Measurements from ENCODE around the gene ZMAT5. TPM values are rescaled to one million over a fixed set of nuclear protein-coding genes. Genes with fewer than 3 reads are reported as not detected.
A peak's percentile ranks its signal among the peaks of the same experiment; 100 is the strongest.

ZMAT5 gene
- total and polyA plus RNA-seq, 9 of the 15 experiments (the other 6 are each of a cell fraction or from before 2014, with no cell fraction given) = 2.0 to 25.2 (median 11.9) TPM

DNA sequence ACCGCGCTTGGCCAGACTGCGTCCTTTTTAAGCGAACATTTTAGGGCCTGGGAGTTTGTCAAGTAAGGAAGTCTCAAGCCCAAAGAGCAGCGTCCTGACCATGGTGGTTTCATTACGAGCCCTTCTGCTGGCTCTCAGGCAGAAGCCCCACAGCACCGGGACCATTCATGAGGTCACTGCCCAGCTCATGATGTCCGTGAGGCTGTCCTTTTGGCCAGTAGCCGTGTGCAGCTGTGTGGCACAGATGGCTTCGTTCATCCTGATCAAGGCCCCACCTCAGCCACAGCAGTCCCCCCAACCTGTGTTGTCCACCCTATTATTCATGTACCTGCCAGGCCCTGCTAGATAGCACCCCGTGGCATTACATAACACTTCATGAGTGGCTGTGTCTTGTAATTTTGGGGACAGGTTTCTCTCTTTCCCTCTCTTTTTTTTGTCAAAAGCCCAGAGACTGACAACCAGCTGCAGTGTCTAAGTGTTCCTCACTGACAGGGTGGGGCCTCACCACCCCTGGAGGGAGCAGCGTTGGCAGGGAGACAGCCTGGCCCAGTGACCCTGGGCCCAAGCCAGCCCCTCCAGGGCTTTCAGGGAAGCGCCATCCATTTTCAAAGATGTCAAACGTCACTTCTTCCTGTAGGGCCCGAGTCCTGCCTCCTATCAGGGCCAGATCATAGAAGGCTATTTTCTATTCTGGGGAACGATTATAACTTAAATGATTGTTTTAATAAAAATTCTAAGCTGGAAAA is 68.8 kb downstream of the ZMAT5 start:
- whole genome bisulfite sequencing (ENCODE audit: insufficient coverage, low coverage, missing lambda C conversion rate) = 65% methylated on average over 14 of the region's 16 CpGs
- Histone ChIP-seq H3K27me3 (ENCODE audit: control insufficient read depth in 2 of 2, insufficient read depth in 2 of 2, low read length in 2 of 2) (no peaks in the 10 kb centered on the region), H2AFZ (ENCODE audit: low read depth, low read length) (no peak overlapping the region), H3K4me2 (ENCODE audit: insufficient read depth, low read length) (no peak overlapping the region), H3K27ac (ENCODE audit: extremely low read depth, low read depth, low read length) (no peak overlapping the region), H4K20me1 (replicated peaks; ENCODE audit: control insufficient read depth, insufficient read depth, low read length) (no peaks in the 10 kb centered on the region), H3K9me1 (ENCODE audit: control insufficient read depth, insufficient read depth, low read length) (peaks cover 2% of the 10 kb centered on the region), H3K4me1 (replicated peaks in 1 of 2; ENCODE audit: control insufficient read depth in 2 of 2, insufficient read depth in 2 of 2, low read length in 2 of 2) (peaks cover 8 to 28% of the 10 kb centered on the region in 2 experiments; a peak in 4 of 5 replicates), H3K9ac (ENCODE audit: insufficient read depth in 1 of 2, low read depth in 2 of 2, low read length in 2 of 2) (no peak overlapping the region), H3K4me3 (no peak overlapping the region), H3K36me3 (ENCODE audit: control insufficient read depth, insufficient read depth, low read length) (peaks cover 18% of the 10 kb centered on the region; the same call in 1 of the 3 replicates), H3K9me3 (replicated peaks; ENCODE audit: control insufficient read depth, insufficient read depth, low read depth, low read length) (no peaks in the 10 kb centered on the region), H3K79me2 (ENCODE audit: control insufficient read depth, insufficient read depth, low read length) (no peaks in the 10 kb centered on the region)
- intact Hi-C loops (cut with micrococcal nuclease) = no loop called here
- ATAC-seq = no peak
- DNase-seq (ENCODE audit: extremely low read depth in 1 of 4, low spot score in 3 of 4) = no peak
- no peak for FAIRE-seq
- in situ Hi-C loops (cut with MboI) = loop anchor here (25.0 kb wide), 1 partner anchor 389 kb away; the partner anchor contains the start of gene HORMAD2
- ChIA-PET CTCF (ENCODE audit: low intra/inter-chr PET ratio) (no interaction called here), POLR2A (no interaction called here)
- TF ChIP-seq BRD4 (IDR thresholded peaks at IDR 0.05) (no peak), FOSL1 (tag; conservative IDR thresholded peaks at IDR 0.05) (no peak), POLR2A (conservative IDR thresholded peaks at IDR 0.05) (no peak), GABPA (tag; conservative IDR thresholded peaks at IDR 0.05; ENCODE audit: low read depth) (no peak), POLR2AphosphoS5 (IDR thresholded peaks at IDR 0.05; ENCODE audit: control insufficient read depth, insufficient read depth, low read depth, low read length) (no peak), ILF3 (IDR thresholded peaks at IDR 0.05; ENCODE audit: borderline replicate concordance) (no peak), GATAD2A (IDR thresholded peaks at IDR 0.05) (no peak), ARNT (IDR thresholded peaks at IDR 0.05) (no peak), ZNF561 (CRISPR knock-in tag; conservative IDR thresholded peaks at IDR 0.05) (no peak), BHLHE40 (IDR thresholded peaks at IDR 0.05; ENCODE audit: low read length) (no peak), TBL1XR1 (IDR thresholded peaks at IDR 0.05; ENCODE audit: low read length in 2 of 2) (no peak), ADNP (tag; IDR thresholded peaks at IDR 0.05) (no peak), TCFL5 (CRISPR knock-in tag; conservative IDR thresholded peaks at IDR 0.05) (no peak), HSF4 (CRISPR knock-in tag; IDR thresholded peaks at IDR 0.05; ENCODE audit: borderline replicate concordance) (no peak)
- TF ChIP-seq, protein P1, sequence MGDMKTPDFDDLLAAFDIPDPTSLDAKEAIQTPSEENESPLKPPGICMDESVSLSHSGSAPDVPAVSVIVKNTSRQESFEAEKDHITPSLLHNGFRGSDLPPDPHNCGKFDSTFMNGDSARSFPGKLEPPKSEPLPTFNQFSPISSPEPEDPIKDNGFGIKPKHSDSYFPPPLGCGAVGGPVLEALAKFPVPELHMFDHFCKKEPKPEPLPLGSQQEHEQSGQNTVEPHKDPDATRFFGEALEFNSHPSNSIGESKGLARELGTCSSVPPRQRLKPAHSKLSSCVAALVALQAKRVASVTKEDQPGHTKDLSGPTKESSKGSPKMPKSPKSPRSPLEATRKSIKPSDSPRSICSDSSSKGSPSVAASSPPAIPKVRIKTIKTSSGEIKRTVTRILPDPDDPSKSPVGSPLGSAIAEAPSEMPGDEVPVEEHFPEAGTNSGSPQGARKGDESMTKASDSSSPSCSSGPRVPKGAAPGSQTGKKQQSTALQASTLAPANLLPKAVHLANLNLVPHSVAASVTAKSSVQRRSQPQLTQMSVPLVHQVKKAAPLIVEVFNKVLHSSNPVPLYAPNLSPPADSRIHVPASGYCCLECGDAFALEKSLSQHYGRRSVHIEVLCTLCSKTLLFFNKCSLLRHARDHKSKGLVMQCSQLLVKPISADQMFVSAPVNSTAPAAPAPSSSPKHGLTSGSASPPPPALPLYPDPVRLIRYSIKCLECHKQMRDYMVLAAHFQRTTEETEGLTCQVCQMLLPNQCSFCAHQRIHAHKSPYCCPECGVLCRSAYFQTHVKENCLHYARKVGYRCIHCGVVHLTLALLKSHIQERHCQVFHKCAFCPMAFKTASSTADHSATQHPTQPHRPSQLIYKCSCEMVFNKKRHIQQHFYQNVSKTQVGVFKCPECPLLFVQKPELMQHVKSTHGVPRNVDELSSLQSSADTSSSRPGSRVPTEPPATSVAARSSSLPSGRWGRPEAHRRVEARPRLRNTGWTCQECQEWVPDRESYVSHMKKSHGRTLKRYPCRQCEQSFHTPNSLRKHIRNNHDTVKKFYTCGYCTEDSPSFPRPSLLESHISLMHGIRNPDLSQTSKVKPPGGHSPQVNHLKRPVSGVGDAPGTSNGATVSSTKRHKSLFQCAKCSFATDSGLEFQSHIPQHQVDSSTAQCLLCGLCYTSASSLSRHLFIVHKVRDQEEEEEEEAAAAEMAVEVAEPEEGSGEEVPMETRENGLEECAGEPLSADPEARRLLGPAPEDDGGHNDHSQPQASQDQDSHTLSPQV (IDR thresholded peaks at IDR 0.05) = no peak
- TF ChIP-seq, protein P2, sequence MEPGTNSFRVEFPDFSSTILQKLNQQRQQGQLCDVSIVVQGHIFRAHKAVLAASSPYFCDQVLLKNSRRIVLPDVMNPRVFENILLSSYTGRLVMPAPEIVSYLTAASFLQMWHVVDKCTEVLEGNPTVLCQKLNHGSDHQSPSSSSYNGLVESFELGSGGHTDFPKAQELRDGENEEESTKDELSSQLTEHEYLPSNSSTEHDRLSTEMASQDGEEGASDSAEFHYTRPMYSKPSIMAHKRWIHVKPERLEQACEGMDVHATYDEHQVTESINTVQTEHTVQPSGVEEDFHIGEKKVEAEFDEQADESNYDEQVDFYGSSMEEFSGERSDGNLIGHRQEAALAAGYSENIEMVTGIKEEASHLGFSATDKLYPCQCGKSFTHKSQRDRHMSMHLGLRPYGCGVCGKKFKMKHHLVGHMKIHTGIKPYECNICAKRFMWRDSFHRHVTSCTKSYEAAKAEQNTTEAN (CRISPR knock-in tag; IDR thresholded peaks at IDR 0.05) = no peak
- TF ChIP-seq, protein P3, sequence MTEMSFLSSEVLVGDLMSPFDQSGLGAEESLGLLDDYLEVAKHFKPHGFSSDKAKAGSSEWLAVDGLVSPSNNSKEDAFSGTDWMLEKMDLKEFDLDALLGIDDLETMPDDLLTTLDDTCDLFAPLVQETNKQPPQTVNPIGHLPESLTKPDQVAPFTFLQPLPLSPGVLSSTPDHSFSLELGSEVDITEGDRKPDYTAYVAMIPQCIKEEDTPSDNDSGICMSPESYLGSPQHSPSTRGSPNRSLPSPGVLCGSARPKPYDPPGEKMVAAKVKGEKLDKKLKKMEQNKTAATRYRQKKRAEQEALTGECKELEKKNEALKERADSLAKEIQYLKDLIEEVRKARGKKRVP (CRISPR knock-in tag; IDR thresholded peaks at IDR 0.05) = no peak
- BruUV-seq (replicated peaks) = TSS peak; percentile 30
